NCI-H69 (cell line): Measurements from ENCODE around the gene ANKUB1.
A peak's percentile ranks its signal among the peaks of the same experiment; 100 is the strongest.
"Not testable (repeated sequence)": the region's sequence is repeated elsewhere in the genome, so short reads cannot be mapped to it uniquely, and the experiment has no call there.

Experiments used
- DNase-seq: peaks from one replicate; lab custom pipeline; 2025; lab: John Stamatoyannopoulos, UW

Gene ANKUB1, protein sequence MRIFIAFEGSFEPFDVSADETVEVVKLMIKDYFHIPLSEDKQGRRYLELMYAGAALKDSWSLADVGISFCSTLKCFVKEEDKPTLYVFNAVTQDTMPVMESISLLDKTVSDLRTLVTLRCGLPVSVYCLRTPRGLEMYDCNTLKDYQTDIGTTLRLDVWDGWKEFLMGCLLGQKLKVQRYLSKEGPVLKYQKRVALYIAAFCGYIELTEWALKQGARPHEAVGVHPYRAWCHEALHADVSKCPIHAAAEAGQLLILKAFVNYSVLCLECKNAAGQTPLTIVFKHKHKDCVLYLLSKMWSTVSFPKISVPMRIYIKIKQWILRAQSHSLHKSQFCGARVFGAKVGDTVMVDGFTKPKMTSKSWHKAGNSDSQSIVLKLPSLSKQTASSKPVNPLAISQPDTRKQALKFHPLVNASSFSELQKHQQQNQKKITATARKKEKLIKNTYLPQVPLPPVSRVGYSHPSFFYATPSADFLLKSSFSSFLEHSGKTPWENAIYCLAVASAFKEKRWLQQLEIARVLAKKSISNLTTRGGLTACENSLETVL

DNA sequence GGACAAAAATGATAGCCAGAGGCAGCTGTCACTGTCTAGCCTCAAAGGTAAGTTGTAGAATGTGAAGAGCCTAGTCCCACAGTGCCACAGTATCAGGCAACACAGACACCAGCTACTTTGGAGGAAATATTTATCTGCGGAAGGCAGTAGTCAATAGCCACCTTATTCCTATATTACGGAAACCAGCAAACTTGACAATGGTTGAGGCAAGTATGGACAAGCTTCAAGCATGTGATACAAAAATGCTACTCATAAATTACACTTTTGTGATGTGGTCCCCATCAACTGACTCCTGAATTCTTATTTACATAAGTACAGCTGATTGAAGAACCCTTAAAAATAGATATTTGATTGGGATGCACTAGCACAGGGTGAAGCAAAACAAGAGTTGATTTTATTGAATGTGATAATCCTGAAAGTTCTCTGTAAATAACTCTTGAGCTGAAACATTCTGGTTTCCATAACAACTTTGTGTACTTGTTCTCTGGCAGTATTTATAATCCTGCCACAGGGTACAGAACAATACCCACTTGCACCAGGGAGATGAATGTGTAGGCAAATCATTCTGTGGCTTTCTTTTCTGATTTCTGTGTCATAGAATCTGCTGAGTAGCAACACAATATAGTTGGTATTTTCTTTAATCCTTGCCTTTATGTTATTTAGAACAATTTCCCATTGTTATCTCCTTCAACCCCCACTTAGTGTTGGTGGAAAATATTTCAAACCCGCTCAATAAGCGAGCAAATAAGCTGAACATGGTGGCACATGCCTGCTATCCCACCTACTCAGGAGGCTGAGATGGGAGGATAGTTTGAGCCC, at the start of gene ANKUB1:
Gene ANKUB1, minus strand, starts transcription at position 103 of the 819 bp plus-strand sequence. CDS start 188 bp downstream, outside the sequence.
- DNase-seq = no peak

DNA sequence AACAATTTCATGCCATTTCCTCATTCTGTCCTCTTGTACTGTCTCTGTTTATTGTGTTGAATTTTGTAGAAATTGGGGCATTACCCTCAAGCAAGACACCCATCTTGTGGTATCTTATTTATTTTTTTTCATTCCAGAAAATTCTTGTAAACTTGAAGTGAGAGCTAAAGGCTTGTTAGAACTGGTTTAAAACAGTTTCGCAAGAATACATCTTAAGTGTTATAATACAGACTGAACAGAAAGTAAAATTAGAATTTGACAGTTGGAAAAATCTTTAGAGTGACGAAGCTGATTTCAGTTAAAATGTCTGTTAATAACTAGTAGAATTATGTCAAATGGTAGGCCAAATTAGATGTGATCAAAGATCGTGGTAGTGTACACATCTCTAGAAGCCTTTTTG, 47.5 kb upstream of the ANKUB1 start:
- DNase-seq = no peak

DNA sequence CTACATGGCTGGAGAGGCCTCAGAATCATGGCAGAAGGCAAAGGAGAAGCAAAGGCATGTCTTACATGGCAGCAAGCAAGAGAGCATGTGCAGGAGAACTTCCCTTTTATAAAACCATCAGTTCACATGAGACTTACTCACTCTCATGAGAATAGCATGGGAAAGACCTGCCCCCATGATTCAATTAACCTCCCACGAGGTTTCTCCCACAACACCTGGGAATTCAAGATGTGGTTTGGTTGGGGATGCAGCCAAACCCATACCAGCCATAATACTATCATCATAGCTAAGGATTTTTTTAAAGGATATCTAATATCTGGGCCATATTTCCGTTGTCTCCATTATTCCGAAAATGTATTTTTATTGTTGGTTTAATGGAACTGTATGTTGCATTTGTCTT, 47.1 kb upstream of the ANKUB1 start:
- DNase-seq = not testable (repeated sequence)

DNA sequence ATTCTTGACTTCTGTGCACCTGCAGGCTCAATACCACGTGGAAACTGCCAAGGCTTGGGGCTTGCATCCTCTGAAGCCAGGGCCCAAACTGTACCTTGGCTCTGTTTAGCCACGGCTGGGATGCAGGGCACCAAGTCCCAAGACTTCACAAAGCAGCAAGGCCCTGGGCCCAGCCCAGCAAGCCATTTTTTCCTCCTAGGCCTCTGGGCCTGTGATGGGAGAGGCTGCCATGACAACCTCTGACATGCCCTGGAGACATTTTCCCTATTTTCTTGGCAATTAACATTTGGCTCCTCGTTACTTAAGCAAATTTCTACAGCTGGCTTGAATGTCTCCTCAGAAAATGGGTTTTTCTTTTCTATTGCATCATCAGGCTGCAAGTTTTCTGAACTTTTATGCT, 46.1 kb upstream of the ANKUB1 start:
- not testable (repeated sequence) for DNase-seq

- no peak for DNase-seq
Measured at GRCh38 chr3:149833241-149833640, 40.9 kb upstream of the ANKUB1 start.

DNA sequence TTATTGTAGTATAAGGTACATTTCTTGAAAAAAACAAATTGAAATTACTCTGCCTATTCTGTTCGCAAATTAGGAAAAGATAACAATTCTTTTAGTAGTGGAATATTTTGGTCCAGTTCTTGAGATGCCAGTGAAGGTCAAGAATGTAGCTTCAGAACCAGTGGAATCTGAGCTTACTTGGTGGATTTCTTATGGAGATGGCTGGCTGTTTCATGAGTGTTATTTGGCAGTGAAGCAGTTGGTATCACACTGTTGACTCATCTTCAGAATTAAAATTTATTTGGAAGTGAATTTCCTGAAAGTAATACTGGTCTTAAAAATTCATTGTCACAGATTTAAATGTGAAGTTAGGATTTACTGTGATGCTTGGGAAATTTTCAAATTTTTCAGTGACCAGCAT, 39.7 kb upstream of the ANKUB1 start:
- DNase-seq = no peak

- no peak for DNase-seq
Measured at GRCh38 chr3:149831321-149831720, 39.0 kb upstream of the ANKUB1 start.

- no peak for DNase-seq
Measured at GRCh38 chr3:149830902-149831301, 38.5 kb upstream of the ANKUB1 start.

DNA sequence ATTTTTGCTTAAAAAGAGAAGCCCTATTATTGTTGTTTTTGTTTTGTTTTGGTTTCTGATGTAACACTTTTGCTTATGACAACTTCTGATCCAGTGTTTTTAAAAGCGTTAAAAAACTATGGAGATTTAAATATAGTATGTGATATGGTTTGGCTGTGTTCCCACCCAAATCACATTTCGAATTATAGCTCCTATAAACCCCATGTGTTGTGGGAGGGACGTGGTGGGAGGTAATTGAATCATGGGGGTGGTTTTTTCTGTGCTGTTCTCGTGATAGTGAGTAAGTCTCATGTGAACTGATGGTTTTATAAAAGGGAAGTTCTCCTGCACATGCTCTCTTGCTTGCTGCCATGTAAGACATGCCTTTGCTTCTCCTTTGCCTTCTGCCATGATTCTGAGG, 37.3 kb upstream of the ANKUB1 start:
- not testable (repeated sequence) for DNase-seq

DNA sequence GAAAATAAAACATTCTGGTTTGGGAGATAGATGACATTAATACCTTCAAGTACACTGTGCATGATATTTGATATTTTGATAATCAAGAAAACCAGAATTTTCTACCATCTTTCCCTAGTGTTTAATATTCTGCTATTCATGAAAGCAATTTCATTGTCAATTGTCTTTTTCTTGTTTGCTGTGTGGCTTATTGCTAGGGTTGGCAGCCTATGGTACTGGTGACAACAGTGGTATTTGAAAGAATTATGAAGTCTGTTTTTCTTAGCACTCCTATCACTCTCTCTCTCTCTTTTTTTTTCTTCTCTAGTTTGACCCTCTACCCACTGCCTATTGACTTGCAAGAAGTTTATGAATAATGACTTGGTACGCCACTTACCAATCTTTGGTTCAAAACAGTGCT, 36.0 kb upstream of the ANKUB1 start:
- DNase-seq = no peak

DNA sequence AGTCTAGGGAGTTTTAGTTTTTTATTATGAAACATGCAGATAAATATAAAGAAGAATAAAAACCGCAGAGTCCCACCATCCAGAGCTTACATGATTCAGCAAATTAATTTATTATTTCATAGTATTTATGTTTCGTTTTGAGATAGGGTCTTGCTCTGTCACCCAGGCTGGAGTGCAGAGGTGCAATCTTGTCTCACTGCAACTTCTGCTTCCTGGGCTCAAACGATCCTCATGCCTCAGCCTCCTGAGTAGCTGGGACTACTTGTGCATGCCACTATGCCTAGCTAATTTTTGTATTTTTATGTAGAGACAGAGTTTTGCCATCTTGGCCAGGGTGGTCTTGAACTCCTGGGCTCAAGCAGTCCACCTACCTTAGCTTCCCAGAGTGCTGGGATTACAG, 34.3 kb upstream of the ANKUB1 start:
- DNase-seq = no peak

DNA sequence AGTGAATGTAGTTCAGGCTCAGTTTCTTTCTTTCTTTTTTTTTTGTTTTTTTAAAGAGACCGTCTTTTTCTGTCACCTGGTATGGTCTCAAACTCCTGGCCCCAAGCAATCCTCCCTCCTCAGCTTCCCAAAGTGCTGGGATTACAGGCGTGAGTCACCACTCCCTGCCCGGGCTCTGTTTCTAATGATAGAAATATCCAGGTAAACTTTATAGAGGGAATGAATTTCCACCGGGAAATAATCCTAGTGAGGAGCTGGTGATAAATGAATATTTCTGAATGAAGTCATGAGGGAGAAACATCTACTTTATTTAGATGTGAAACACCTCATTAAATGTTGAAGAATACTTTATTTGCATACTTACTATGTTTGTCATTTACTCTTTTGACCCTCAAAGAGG, 27.8 kb upstream of the ANKUB1 start:
- DNase-seq = no peak

- DNase-seq = no peak
Measured at GRCh38 chr3:149819432-149819831, 27.1 kb upstream of the ANKUB1 start.

GRCh38 chr3:149816986-149817385, 24.6 kb upstream of the ANKUB1 start:
- DNase-seq = no peak

GRCh38 chr3:149816311-149816710, 24.0 kb upstream of the ANKUB1 start:
- no peak for DNase-seq

- DNase-seq = no peak
Measured at GRCh38 chr3:149815728-149816127, 23.4 kb upstream of the ANKUB1 start.

GRCh38 chr3:149815321-149815720, 23.0 kb upstream of the ANKUB1 start:
- no peak for DNase-seq

DNA sequence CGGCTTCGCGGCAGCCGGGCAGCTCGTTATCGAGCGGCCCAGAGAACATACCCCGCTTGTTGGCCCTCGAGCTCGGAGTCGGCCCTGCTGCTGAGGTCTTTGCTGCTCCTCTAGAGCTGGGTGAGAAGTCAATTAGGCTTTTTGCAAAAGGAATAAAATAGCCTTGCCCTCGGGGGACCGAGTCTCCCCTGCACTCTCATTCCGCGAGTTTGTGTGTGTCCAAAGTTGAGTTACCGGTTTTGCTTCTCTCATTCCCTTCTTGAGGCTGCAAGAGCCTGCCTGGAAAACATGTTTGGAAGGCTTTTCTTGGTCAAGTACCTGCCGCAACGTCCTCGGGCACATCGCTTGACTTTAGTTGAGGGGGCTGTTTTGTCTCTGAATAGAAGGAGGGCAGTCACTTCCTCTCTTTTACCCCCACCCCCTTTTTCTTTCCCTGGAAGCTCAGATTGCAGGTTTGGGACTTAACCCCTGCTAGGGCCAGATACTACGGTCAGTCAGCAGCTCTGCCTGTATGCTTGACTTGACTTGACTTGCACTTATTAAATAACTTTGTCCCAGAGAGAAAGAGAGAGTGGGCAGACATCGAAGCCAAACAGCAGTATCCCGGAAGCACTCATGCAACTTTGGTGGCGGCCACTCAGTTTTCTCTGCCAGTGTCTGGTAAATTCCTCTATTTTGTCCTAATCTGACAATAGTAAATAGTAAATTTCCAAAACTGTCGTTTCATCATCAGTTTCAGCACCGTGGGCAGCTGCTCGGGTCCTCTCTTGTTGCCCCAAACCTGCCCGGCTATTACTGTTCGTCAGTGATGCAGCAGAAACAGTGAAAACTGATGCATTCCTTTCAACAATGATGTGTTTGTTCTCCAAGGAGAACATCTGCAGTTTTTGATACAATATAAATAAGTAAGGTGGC, 21.3 kb upstream of the ANKUB1 start:
- DNase-seq = peak; percentile 57

GRCh38 chr3:149812606-149813366, 20.4 kb upstream of the ANKUB1 start, which contains the start of gene RNF13:
Gene RNF13 (plus strand): TSS chr3:149813215. CDS start chr3:149846027, 32,812 bp downstream.
- peak; percentile 92 for DNase-seq

- DNase-seq = no peak
Measured at GRCh38 chr3:149812165-149812605, 19.8 kb upstream of the ANKUB1 start.

- no peak for DNase-seq
Measured at GRCh38 chr3:149810846-149811245, 18.5 kb upstream of the ANKUB1 start.
